ENCODE data around the gene SF1. TPM values are rescaled to one million over a fixed set of nuclear protein-coding genes. Genes with fewer than 3 reads are reported as not detected.
A peak's percentile ranks its signal among the peaks of the same experiment; 100 is the strongest.

The SF1 gene
- total and polyA plus RNA-seq, 8 donors = 99.8 to 181 (median 137) TPM

- FAIRE-seq = no peak
- peak overlapping the region in 3 of 4 donors; percentile 14 to 61 (median 32) for H3K4me3 ChIP-seq
- intact Hi-C loops (cut with DNase I) = no loop called here
Measured at GRCh38 chr11:64744544-64745188, 33.7 kb downstream of the SF1 start.

DNA sequence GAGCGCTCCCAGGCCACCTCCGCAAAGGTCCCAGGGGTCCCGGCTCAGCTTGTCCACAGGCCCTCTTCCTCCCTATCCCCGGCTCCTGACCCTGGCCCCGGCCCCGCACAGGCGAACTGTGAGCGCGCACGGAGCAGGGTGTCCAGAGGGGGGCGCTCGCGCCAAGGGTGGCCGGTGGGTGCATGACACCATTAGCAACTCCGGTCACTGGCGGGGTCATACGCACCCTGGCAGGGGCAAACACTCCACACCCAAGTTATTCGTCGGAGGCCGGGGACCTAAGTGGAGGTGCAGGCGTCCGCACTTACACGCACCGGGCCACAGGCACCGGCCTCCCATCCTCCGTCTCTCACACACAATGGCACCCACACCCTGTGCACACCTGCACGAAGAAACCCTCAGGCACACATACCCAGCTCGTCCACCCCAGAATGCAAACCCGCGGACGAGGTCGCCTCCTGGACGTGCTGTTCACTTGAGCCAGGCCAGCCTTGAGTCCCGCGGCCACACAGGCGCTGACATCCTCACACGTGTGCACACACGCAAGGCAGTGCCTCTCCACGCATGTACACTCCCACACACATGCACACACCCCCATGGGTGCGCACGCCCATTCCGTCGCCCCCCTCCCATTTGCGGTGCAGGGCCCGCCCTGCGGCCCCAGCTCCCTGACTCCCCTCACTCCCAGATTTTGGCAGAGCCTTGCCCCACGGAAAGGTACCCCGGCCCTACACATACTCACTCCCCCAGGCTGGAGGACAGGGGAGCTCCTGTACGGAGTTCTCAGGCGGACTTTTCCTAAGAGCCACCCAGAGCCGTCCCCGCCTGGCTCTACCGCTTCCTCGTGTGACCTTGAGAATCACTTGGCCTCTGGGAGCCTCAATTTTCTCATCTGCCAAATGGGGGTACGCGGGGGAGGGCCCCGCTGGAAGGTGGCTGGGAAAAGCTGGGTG is 34.5 kb downstream of the SF1 start, which contains the start of gene RASGRP2:
Gene RASGRP2 (minus strand): TSS at position 552 of the 953 bp plus-strand sequence. CDS start 1,276 bp downstream, outside the sequence.
- ATAC-seq (peak; percentile 44 to 69 (median 61)), DNase-seq (peak in 5 of 6 donors; percentile 59 to 89 (median 75)), FAIRE-seq (no peak)
- Histone ChIP-seq H3K4me3 (peak within 1 kb of the TSS in 3 of 4 donors; percentile 25 to 61 (median 32)), H3K36me3 (no peaks in the 10 kb centered on the region), H3K4me1 (peaks cover 9 to 30% (median 26%) of the 10 kb centered on the region in 3 donors), H3K27me3 (peaks cover 0 to 16% (median 3%) of the 10 kb centered on the region in 4 donors), H3K9me3 (no peaks in the 10 kb centered on the region), H3K27ac (peak within 1 kb of the TSS in 2 of 4 donors; percentile 18 to 33)
- TF ChIP-seq, protein P1, sequence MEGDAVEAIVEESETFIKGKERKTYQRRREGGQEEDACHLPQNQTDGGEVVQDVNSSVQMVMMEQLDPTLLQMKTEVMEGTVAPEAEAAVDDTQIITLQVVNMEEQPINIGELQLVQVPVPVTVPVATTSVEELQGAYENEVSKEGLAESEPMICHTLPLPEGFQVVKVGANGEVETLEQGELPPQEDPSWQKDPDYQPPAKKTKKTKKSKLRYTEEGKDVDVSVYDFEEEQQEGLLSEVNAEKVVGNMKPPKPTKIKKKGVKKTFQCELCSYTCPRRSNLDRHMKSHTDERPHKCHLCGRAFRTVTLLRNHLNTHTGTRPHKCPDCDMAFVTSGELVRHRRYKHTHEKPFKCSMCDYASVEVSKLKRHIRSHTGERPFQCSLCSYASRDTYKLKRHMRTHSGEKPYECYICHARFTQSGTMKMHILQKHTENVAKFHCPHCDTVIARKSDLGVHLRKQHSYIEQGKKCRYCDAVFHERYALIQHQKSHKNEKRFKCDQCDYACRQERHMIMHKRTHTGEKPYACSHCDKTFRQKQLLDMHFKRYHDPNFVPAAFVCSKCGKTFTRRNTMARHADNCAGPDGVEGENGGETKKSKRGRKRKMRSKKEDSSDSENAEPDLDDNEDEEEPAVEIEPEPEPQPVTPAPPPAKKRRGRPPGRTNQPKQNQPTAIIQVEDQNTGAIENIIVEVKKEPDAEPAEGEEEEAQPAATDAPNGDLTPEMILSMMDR (IDR thresholded peaks at IDR 0.05) = peak in 1 of 4 donors; percentile 37
- intact Hi-C loops (cut with DNase I) = no loop called here
- WGBS, 2 donors = 2 to 4% methylated on average over 52 to 57 of the region's 57 CpGs

More at GRCh38 chr11:64744544-64745188, 33.7 kb downstream of the SF1 start:
- Histone ChIP-seq H3K27me3 (peaks cover 0 to 16% (median 3%) of the 10 kb centered on the region in 4 donors), H3K4me1 (peaks cover 9 to 30% (median 26%) of the 10 kb centered on the region in 3 donors), H3K9me3 (no peaks in the 10 kb centered on the region), H3K27ac (peak overlapping the region in 2 of 4 donors; percentile 4 to 21), H3K36me3 (no peaks in the 10 kb centered on the region)
- no peak for ATAC-seq
- TF ChIP-seq, protein P1 (IDR thresholded peaks at IDR 0.05) = no peak
- peak in 1 of 6 donors; percentile 49 for DNase-seq
- 1 to 3% methylated on average over 29 to 84 of the region's 89 CpGs for WGBS, 2 donors

- FAIRE-seq (no peak), DNase-seq (peak; percentile 56 to 94 (median 77)), ATAC-seq (peak; percentile 79 to 86 (median 84))
- intact Hi-C loops (cut with DNase I) = no loop called here
- TF ChIP-seq, protein P1 (IDR thresholded peaks at IDR 0.05) = peak; percentile 83 to 92 (median 90)
- H3K36me3 ChIP-seq = no peaks in the 10 kb centered on the region
- H3K27ac ChIP-seq = peak overlapping the region in 2 of 4 donors; percentile 18 to 33
- H3K9me3 ChIP-seq = no peaks in the 10 kb centered on the region
- 1% methylated on average over 53 to 58 of the region's 58 CpGs for whole genome bisulfite sequencing, 2 donors
- peak overlapping the region; percentile 25 to 61 (median 29) for H3K4me3 ChIP-seq
- peaks cover 9 to 30% (median 26%) of the 10 kb centered on the region in 3 donors for H3K4me1 ChIP-seq
- H3K27me3 ChIP-seq = peaks cover 0 to 16% (median 3%) of the 10 kb centered on the region in 4 donors
Measured at GRCh38 chr11:64742889-64743590, 35.3 kb downstream of the SF1 start.

DNA sequence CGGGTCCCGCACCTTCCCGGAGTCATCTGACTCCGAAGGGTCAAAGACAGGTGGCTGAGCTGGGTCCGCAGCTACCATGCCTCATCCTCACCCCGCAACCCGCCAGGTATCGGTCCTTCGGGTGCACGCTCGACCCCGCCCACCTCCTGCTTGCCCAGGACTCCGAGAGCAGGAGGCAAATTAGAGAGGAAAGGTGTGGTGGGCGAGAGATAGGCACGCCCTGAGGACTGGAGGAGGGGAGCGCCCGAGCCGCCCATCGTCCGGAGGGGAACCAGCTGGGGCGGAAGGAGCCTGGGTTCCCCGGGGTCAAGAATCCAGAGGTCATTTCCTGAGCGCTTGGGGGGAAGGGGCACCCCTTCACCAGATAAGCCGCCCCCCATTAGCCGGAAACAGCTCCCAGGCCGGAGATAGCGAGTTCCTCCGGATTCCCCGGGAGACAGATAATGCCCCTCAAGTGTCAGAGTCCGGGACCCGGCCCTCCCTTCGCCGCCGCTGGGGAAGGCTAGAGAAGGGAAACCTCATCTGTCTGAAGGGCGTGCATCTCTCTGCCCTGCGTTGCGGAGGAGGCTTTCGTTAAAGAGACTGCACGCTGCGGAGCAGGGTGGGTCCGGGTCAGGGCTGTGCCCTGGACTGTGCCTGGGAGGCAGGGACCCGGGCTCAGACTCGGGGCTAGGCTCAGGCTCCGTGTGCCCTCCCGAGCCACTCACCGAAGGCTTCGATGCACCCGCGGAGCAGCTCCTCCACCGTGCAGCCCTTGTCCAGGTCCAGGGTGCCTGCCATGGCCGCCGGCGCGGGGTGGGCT is 36.1 kb downstream of the SF1 start:
- FAIRE-seq = no peak
- intact Hi-C loops (cut with DNase I) = no loop called here
- no peak overlapping the region for H3K27ac ChIP-seq
- H3K4me1 ChIP-seq = peaks cover 9 to 30% (median 26%) of the 10 kb centered on the region in 3 donors
- TF ChIP-seq, protein P1 (IDR thresholded peaks at IDR 0.05) = no peak
- WGBS, 2 donors = 4 to 7% methylated on average over 49 to 54 of the region's 54 CpGs
- H3K9me3 ChIP-seq = no peaks in the 10 kb centered on the region
- peak; percentile 7 to 13 (median 8) for ATAC-seq
- H3K27me3 ChIP-seq = peaks cover 0 to 16% (median 3%) of the 10 kb centered on the region in 4 donors
- H3K36me3 ChIP-seq = no peaks in the 10 kb centered on the region
- H3K4me3 ChIP-seq = peak overlapping the region; percentile 25 to 61 (median 29)
- DNase-seq = peak in 1 of 6 donors; percentile 68
